ENCODE data around the gene NYAP1.
A peak's percentile ranks its signal among the peaks of the same experiment; 100 is the strongest.
"Not testable (repeated sequence)": the region's sequence is repeated elsewhere in the genome, so short reads cannot be mapped to it uniquely, and the experiment has no call there.

Gene NYAP1

GRCh38 chr7:100516135-100516812 is 32.5 kb downstream of the NYAP1 start:
- TF ChIP-seq CTCF (IDR thresholded peaks at IDR 0.05): no peak
- H3K4me3 ChIP-seq: no peak overlapping the region
- H3K4me1 ChIP-seq: no peaks in the 10 kb centered on the region
- DNase-seq: peak; percentile 70 to 71
- H3K36me3 ChIP-seq: no peaks in the 10 kb centered on the region
- intact Hi-C loops (cut with DNase I; ENCODE audit: low total_unique reads): no loop called here
- H3K27me3 ChIP-seq: no peaks in the 10 kb centered on the region
- H3K9me3 ChIP-seq: no peaks in the 10 kb centered on the region
- no peak overlapping the region for H3K27ac ChIP-seq

GRCh38 chr7:100517305-100517704 is 33.6 kb downstream of the NYAP1 start:
- no peak overlapping the region for H3K4me3 ChIP-seq
- intact Hi-C loops (cut with DNase I; ENCODE audit: low total_unique reads): no loop called here
- DNase-seq: no peak

GRCh38 chr7:100519580-100519979 is 35.9 kb downstream of the NYAP1 start:
- no peak for TF ChIP-seq CTCF (IDR thresholded peaks at IDR 0.05)
- no peaks in the 10 kb centered on the region for H3K9me3 ChIP-seq
- peaks cover 0 to 4% of the 10 kb centered on the region in 2 donors for H3K27me3 ChIP-seq

More at GRCh38 chr7:100517305-100517704, 33.6 kb downstream of the NYAP1 start:
- H3K27ac ChIP-seq: no peak overlapping the region
- H3K4me1 ChIP-seq: no peaks in the 10 kb centered on the region
- H3K9me3 ChIP-seq: no peaks in the 10 kb centered on the region
- no peaks in the 10 kb centered on the region for H3K27me3 ChIP-seq
- no peak for TF ChIP-seq CTCF (IDR thresholded peaks at IDR 0.05)
- H3K36me3 ChIP-seq: no peaks in the 10 kb centered on the region

GRCh38 chr7:100520138-100520537 is 36.4 kb downstream of the NYAP1 start:
- no peak overlapping the region for H3K4me3 ChIP-seq
- intact Hi-C loops (cut with DNase I; ENCODE audit: low total_unique reads): no loop called here
- no peaks in the 10 kb centered on the region for H3K36me3 ChIP-seq
- no peak for DNase-seq
- TF ChIP-seq CTCF (IDR thresholded peaks at IDR 0.05): no peak
- H3K27me3 ChIP-seq: peaks cover 0 to 4% of the 10 kb centered on the region in 2 donors
- H3K9me3 ChIP-seq: no peaks in the 10 kb centered on the region
- H3K4me1 ChIP-seq: no peaks in the 10 kb centered on the region
- H3K27ac ChIP-seq: no peak overlapping the region

More at GRCh38 chr7:100519580-100519979, 35.9 kb downstream of the NYAP1 start:
- DNase-seq: no peak
- Histone ChIP-seq H3K4me3 (no peak overlapping the region), H3K27ac (no peak overlapping the region), H3K4me1 (no peaks in the 10 kb centered on the region), H3K36me3 (no peaks in the 10 kb centered on the region)
- intact Hi-C loops (cut with DNase I; ENCODE audit: low total_unique reads): no loop called here

GRCh38 chr7:100521076-100521475 is 37.3 kb downstream of the NYAP1 start:
- Histone ChIP-seq H3K27ac (no peak overlapping the region), H3K27me3 (peaks cover 0 to 6% of the 10 kb centered on the region in 2 donors), H3K9me3 (no peaks in the 10 kb centered on the region), H3K4me1 (no peaks in the 10 kb centered on the region), H3K36me3 (no peaks in the 10 kb centered on the region), H3K4me3 (no peak overlapping the region)
- no peak for TF ChIP-seq CTCF (IDR thresholded peaks at IDR 0.05)
- intact Hi-C loops (cut with DNase I; ENCODE audit: low total_unique reads): no loop called here
- no peak for DNase-seq

- H3K27ac ChIP-seq; DNase-seq; intact Hi-C loops (cut with DNase I; ENCODE audit: low total_unique reads): not testable (repeated sequence)
Observed at GRCh38 chr7:100521909-100522593, 38.3 kb downstream of the NYAP1 start.

GRCh38 chr7:100523192-100523591 is 39.5 kb downstream of the NYAP1 start:
- H3K36me3 ChIP-seq; H3K4me3 ChIP-seq; H3K9me3 ChIP-seq; H3K27me3 ChIP-seq; H3K4me1 ChIP-seq; H3K27ac ChIP-seq; intact Hi-C loops (cut with DNase I; ENCODE audit: low total_unique reads); DNase-seq: not testable (repeated sequence)

More at GRCh38 chr7:100521909-100522593, 38.3 kb downstream of the NYAP1 start:
- H3K9me3 ChIP-seq, H3K27me3 ChIP-seq, H3K4me3 ChIP-seq, H3K4me1 ChIP-seq, H3K36me3 ChIP-seq: not testable (repeated sequence)

GRCh38 chr7:100528108-100528866 is 44.6 kb downstream of the NYAP1 start:
- intact Hi-C loops (cut with DNase I; ENCODE audit: low total_unique reads); H3K36me3 ChIP-seq; H3K4me3 ChIP-seq; H3K27ac ChIP-seq; H3K9me3 ChIP-seq; H3K4me1 ChIP-seq; DNase-seq: not testable (repeated sequence)
- peaks cover 0 to 26% of the 10 kb centered on the region in 2 donors for H3K27me3 ChIP-seq

Data from tibial artery (tissue), 4 donors.